Neural progenitor cell (in vitro differentiated cells): ENCODE results near the gene TTC39C. TPM values are rescaled to one million over a fixed set of nuclear protein-coding genes. Genes with fewer than 3 reads are reported as not detected.

Experiments used
- DNase-seq: peaks from one replicate; pipeline ENCODE4 v3.0.0-alpha.2; 2016; ENCODE audit warnings: low spot score
- H2AFZ ChIP-seq: fragments of 200-600 bp; sonication (generic); replicated peaks from 2 replicates; pipeline ENCODE4 v1.6.1; 2016; ENCODE audit warnings: antibody characterized with exemption
- H3F3A ChIP-seq: fragments of 200-600 bp; sonication (generic); 2 replicates; pipeline ENCODE4 v1.6.1; 2016; ENCODE audit warnings: antibody characterized with exemption, low read depth
- H3K27ac ChIP-seq: fragments of 200-600 bp; sonication (generic); 2 replicates; pipeline ENCODE4 v1.5.1; 2016; ENCODE audit warnings: mild to moderate bottlenecking
- H3K27me3 ChIP-seq: fragments of 200-600 bp; sonication (generic); 2 replicates; pipeline ENCODE4 v1.6.1; 2016; ENCODE audit warnings: mild to moderate bottlenecking, moderate library complexity
- H3K36me3 ChIP-seq: fragments of 200-600 bp; sonication (generic); 2 replicates; pipeline ENCODE4 v1.5.1; 2016
- H3K4me1 ChIP-seq: fragments of 200-600 bp; sonication (generic); 2 replicates; pipeline ENCODE4 v1.6.1; 2016; ENCODE audit warnings: mixed run types
- H3K4me2 ChIP-seq: fragments of 200-600 bp; sonication (generic); 2 replicates; pipeline ENCODE4 v1.6.1; 2016
- H3K4me3 ChIP-seq: fragments of 200-600 bp; sonication (generic); 2 replicates; pipeline ENCODE4 v1.5.1; 2016
- H3K79me2 ChIP-seq: fragments of 200-600 bp; sonication (generic); 2 replicates; pipeline ENCODE4 v1.6.1; 2016; ENCODE audit warnings: low read depth
- H3K9ac ChIP-seq: fragments of 200-600 bp; sonication (generic); 2 replicates; pipeline ENCODE4 v1.6.1; 2016
- H3K9me3 ChIP-seq: fragments of 200-600 bp; sonication (generic); 2 replicates; pipeline ENCODE4 v1.5.1; 2016; ENCODE audit warnings: low read depth
- H4K20me1 ChIP-seq: fragments of 200-600 bp; sonication (generic); 2 replicates; pipeline ENCODE4 v1.6.1; 2016; ENCODE audit warnings: low read depth
- H3K27ac Mint-ChIP-seq: 3 replicates; pipeline ENCODE4 v1.8.0; 2021; ENCODE audit warnings: mixed read lengths
- H3K27me3 Mint-ChIP-seq: 2 replicates; pipeline ENCODE4 v1.8.0; 2022; ENCODE audit warnings: low read depth, mild to moderate bottlenecking, inconsistent platforms, moderate library complexity, mixed read lengths; ENCODE audit not compliant: insufficient read depth
- H3K36me3 Mint-ChIP-seq: 3 replicates; pipeline ENCODE4 v1.8.0; 2021; ENCODE audit warnings: mixed read lengths
- H3K4me1 Mint-ChIP-seq: 3 replicates; pipeline ENCODE4 v1.8.0; 2021; ENCODE audit warnings: mixed read lengths
- H3K4me3 Mint-ChIP-seq: 3 replicates; pipeline ENCODE4 v1.8.0; 2021; ENCODE audit warnings: mild to moderate bottlenecking, moderate library complexity, mixed read lengths
- H3K9me3 Mint-ChIP-seq: 3 replicates; pipeline ENCODE4 v1.8.0; 2020; ENCODE audit warnings: mixed read lengths
- CTCF ChIP-seq: fragments of 200-600 bp; sonication (generic); IDR thresholded peaks from 2 replicates; pipeline ENCODE4 v1.5.1; 2017; ENCODE audit warnings: antibody characterized with exemption, mild to moderate bottlenecking
- EZH2 ChIP-seq: fragments of 200-600 bp; sonication (generic); IDR thresholded peaks from 2 replicates; pipeline ENCODE4 v1.6.1; 2017; ENCODE audit warnings: antibody characterized with exemption, mild to moderate bottlenecking, moderate library complexity
- EZH2phosphoT487 ChIP-seq: fragments of 200-600 bp; sonication (generic); IDR thresholded peaks from 2 replicates; pipeline ENCODE4 v1.6.1; 2017; ENCODE audit warnings: antibody characterized with exemption
- total RNA-seq: library from RNA; depleted of rRNA; stranded (reverse); fragments of >200 nt; gene quantifications from 2 replicates; pipeline ENCODE4 v1.2.3, GENCODE V29; 2015; ENCODE audit warnings: low replicate concordance

Gene TTC39C
- total RNA-seq, result 26.1 and 27.6 TPM in 2 replicates

DNA sequence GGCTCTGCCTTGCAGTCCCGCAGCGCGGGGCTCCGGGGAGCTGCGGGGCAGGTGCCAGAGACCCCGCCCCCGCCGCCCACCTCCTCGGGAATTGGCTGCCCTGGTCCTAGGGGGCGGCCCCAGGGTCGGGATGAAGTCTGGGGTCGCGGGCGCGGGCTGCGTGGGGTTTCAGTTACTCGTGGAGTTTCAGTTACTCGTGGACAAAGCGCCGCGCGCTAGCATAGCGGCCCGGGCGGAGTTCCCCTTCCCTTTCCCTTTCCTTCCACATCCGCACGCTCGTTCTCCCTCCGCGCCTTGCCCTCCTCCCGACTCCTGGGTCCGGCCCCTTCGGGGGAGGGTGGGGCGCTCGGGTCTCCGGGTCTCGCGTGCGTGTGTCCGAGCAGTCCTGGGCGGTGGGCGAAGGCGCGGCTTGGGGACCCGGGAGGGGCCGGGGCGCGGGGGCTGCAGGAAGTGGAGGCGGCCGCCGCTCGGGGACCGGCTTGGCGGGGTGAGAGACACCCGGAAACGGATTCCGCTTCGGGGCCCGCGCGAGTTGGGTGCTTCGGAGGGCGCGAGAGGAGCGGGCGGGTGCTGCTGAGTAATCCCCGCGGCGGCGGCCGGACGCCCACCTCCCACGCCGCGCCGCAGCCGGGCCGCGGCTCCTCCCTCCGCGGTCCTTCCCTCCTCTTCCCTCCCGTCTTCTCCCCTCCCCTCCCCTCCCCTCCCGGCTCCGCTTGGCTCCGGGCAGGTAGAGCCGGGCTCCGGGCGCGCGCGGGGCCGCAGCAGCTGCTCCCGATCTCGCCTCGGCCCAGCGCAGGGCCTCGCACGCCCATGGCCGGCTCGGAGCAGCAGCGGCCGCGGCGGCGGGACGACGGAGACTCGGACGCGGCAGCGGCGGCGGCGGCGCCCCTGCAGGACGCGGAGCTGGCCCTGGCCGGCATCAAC is at the start of gene TTC39C:
Gene TTC39C (plus strand): TSS at position 693 of the 924 bp plus-strand sequence. CDS start 118 bp downstream, at position 811.
- Mint-ChIP-seq H3K4me3 (peak within 1 kb of the TSS; percentile 89), H3K9me3 (no peaks in the 10 kb centered on the region), H3K36me3 (peaks cover 4% of the 10 kb centered on the region), H3K27ac (no peak within 1 kb of the TSS), H3K4me1 (peaks cover 14% of the 10 kb centered on the region), H3K27me3 (peaks cover 4% of the 10 kb centered on the region)
- Histone ChIP-seq H3K4me3 (peak within 1 kb of the TSS; percentile 72), H3K9me3 (no peaks in the 10 kb centered on the region), H3K36me3 (no peaks in the 10 kb centered on the region), H3K79me2 (peaks cover 31% of the 10 kb centered on the region), H3F3A (no peaks in the 10 kb centered on the region), H3K4me2 (peak within 1 kb of the TSS; percentile 99), H3K4me1 (peaks cover 7% of the 10 kb centered on the region), H4K20me1 (no peaks in the 10 kb centered on the region), H3K27ac (no peak within 1 kb of the TSS), H3K9ac (no peak within 1 kb of the TSS), H2AFZ (peak within 1 kb of the TSS; percentile 96), H3K27me3 (peaks cover 41% of the 10 kb centered on the region)
- no peak for TF ChIP-seq EZH2phosphoT487
- TF ChIP-seq EZH2, result peak; percentile 37
- DNase-seq, result peak; percentile 75

DNA sequence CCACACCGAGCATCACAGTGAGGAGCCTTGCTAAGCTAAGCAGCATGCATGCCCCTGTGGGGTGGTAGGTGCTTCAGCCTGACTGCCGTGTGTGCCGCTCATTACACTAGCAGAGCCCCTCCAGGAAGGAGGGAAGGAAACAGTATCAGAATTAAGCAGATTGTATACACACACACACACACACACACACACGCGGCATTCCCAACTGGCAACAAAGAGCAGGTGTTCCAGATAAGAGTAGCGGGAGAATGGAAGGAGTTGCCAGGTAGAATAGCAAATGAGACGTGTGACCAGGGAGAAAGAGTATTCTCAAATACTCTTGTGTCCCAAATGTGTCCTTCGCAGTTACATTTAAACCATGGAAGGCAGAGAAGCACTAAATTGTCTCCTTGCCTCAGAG is 47.6 kb upstream of the TTC39C start:
- no peak overlapping the region for H3K27ac Mint-ChIP-seq

DNA sequence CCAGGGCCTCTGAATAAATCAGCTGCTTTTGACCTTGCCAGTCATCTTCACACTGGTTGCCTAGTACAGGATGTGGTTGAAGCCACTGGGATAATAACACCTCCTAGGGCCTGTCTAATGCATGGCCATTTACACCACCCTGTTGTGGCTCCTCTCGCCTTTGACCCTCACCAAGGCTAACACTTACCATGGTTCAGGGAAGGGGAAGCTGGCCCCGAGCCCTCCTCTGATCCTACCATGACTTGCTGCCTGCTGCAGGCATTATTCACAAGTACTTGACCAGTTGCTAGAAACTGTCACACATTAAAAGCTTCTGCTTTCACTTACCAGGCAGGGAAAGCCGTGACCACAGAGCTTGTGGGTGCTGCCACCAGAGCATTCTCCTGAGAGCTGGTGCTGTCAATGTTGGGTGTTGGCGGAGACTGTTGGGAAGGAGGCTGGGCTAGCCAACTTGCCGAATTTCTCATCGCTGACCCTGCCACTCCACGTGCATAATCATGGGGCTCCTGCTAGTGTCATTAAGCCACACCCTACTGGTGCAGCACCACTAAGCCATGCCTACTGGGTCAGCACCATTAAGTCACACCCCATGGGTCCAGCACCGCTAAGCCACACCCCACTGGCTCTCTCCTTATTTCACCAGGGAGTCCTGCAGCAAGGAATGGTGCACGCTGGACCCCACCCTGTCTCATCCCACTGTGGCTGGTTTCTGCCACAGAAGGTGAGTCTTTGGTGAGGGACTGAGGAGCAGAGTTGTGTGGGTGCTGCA is 47.0 kb upstream of the TTC39C start:
- Mint-ChIP-seq H3K4me3 (no peak overlapping the region), H3K27ac (no peak overlapping the region), H3K9me3 (peaks cover 2% of the 10 kb centered on the region), H3K27me3 (peaks cover 3% of the 10 kb centered on the region), H3K4me1 (peaks cover 11% of the 10 kb centered on the region), H3K36me3 (no peaks in the 10 kb centered on the region)
- H3K27ac ChIP-seq, result no peak overlapping the region
- H3K4me3 ChIP-seq, result no peak overlapping the region
- no peak for DNase-seq
- H3K9me3 ChIP-seq, result no peaks in the 10 kb centered on the region
- no peak for TF ChIP-seq EZH2phosphoT487
- TF ChIP-seq EZH2, result no peak
- TF ChIP-seq CTCF, result no peak
- no peak overlapping the region for H3K4me2 ChIP-seq
- no peak overlapping the region for H3K9ac ChIP-seq
- no peak overlapping the region for H2AFZ ChIP-seq
- peaks cover 9% of the 10 kb centered on the region for H3F3A ChIP-seq
- H3K27me3 ChIP-seq, result no peaks in the 10 kb centered on the region
- H3K79me2 ChIP-seq, result no peaks in the 10 kb centered on the region
- H3K4me1 ChIP-seq, result peaks cover 9% of the 10 kb centered on the region
- no peaks in the 10 kb centered on the region for H4K20me1 ChIP-seq
- no peaks in the 10 kb centered on the region for H3K36me3 ChIP-seq

More for the DNA sequence above, 47.6 kb upstream of the TTC39C start:
- Histone ChIP-seq H3K79me2 (no peaks in the 10 kb centered on the region), H3F3A (peaks cover 7% of the 10 kb centered on the region), H3K9me3 (no peaks in the 10 kb centered on the region), H3K4me1 (peaks cover 7% of the 10 kb centered on the region), H3K9ac (no peak overlapping the region), H3K27me3 (no peaks in the 10 kb centered on the region), H2AFZ (no peak overlapping the region), H3K36me3 (no peaks in the 10 kb centered on the region), H3K27ac (no peak overlapping the region), H3K4me2 (no peak overlapping the region), H3K4me3 (no peak overlapping the region), H4K20me1 (no peaks in the 10 kb centered on the region)
- peaks cover 2% of the 10 kb centered on the region for H3K9me3 Mint-ChIP-seq
- no peak for DNase-seq
- H3K4me3 Mint-ChIP-seq, result no peak overlapping the region
- TF ChIP-seq EZH2 (no peak), CTCF (no peak), EZH2phosphoT487 (no peak)
- peaks cover 3% of the 10 kb centered on the region for H3K27me3 Mint-ChIP-seq
- H3K36me3 Mint-ChIP-seq, result no peaks in the 10 kb centered on the region
- H3K4me1 Mint-ChIP-seq, result peaks cover 9% of the 10 kb centered on the region
